ENCODE measurements around the gene ABLIM1.

- no peak for TF ChIP-seq EZH2phosphoT487 (IDR thresholded peaks at IDR 0.05)
- TF ChIP-seq CTCF (IDR thresholded peaks at IDR 0.05): no peak
Observed at GRCh38 chr10:114521255-114521654, 136.8 kb downstream of the ABLIM1 start.

All from neural progenitor cell (in vitro differentiated cells).